GM23338 (cell line): ENCODE data around the gene F2. TPM values are rescaled to one million over a fixed set of nuclear protein-coding genes. Genes with fewer than 3 reads are reported as not detected.

ENCODE experiments used
- ATAC-seq: fragments of 200-7000 bp; cut with Tn5 transposase; 3 replicates; pipeline ENCODE4 v1.9.1; 2020
- DNase-seq: peaks from one replicate; pipeline ENCODE4 v3.0.0-alpha.2; 2015; ENCODE audit warnings: low spot score
- H2AFZ ChIP-seq: fragments of 200-600 bp; sonication (generic); 2 replicates; pipeline ENCODE4 v1.8.0; 2016; ENCODE audit warnings: antibody characterized with exemption, mild to moderate bottlenecking, moderate library complexity
- H3F3A ChIP-seq: fragments of 200-600 bp; sonication (generic); replicated peaks from 2 replicates; pipeline ENCODE4 v1.8.0; 2017; ENCODE audit warnings: antibody characterized with exemption, mixed run types, low read depth
- H3K27ac ChIP-seq: fragments of 200-600 bp; sonication (generic); 2 replicates; pipeline ENCODE4 v1.6.1; 2016; ENCODE audit warnings: low read depth
- H3K27me3 ChIP-seq: fragments of 200-600 bp; sonication (generic); 2 replicates; pipeline ENCODE4 v1.8.0; 2016; ENCODE audit warnings: mild to moderate bottlenecking, mixed run types, moderate library complexity; ENCODE audit not compliant: insufficient read depth
- H3K36me3 ChIP-seq: fragments of 200-600 bp; sonication (generic); 2 replicates; pipeline ENCODE4 v1.8.0; 2016; ENCODE audit warnings: mild to moderate bottlenecking; ENCODE audit not compliant: insufficient read depth
- H3K4me1 ChIP-seq: fragments of 200-600 bp; sonication (generic); 2 replicates; pipeline ENCODE4 v1.8.0; 2016; ENCODE audit warnings: mild to moderate bottlenecking, moderate library complexity; ENCODE audit not compliant: insufficient read depth
- H3K4me2 ChIP-seq: fragments of 200-600 bp; sonication (generic); 2 replicates; pipeline ENCODE4 v1.7.1; 2017; ENCODE audit warnings: mixed run types
- H3K4me3 ChIP-seq: fragments of 200-600 bp; sonication (generic); 2 replicates; pipeline ENCODE4 v1.6.1; 2016; ENCODE audit warnings: mixed run types
- H3K79me2 ChIP-seq: fragments of 200-600 bp; sonication (generic); replicated peaks from 2 replicates; pipeline ENCODE4 v1.8.0; 2017; ENCODE audit warnings: mild to moderate bottlenecking; ENCODE audit not compliant: insufficient read depth
- H3K9me2 ChIP-seq: fragments of 200-600 bp; sonication (generic); 2 replicates; pipeline ENCODE4 v1.8.0; 2017; ENCODE audit not compliant: insufficient read depth
- H4K20me1 ChIP-seq: fragments of 200-600 bp; sonication (generic); replicated peaks from 2 replicates; pipeline ENCODE4 v1.8.0; 2017; ENCODE audit warnings: mild to moderate bottlenecking; ENCODE audit not compliant: insufficient read depth
- H3K27ac Mint-ChIP-seq: 2 replicates; pipeline ENCODE4 v1.8.0; 2020; ENCODE audit warnings: inconsistent platforms, mild to moderate bottlenecking, moderate library complexity, mixed read lengths
- H3K27me3 Mint-ChIP-seq: 3 replicates; pipeline ENCODE4 v1.8.0; 2022; ENCODE audit warnings: low read depth, mild to moderate bottlenecking, moderate library complexity, mixed read lengths, inconsistent platforms; ENCODE audit not compliant: insufficient read depth, poor library complexity
- H3K36me3 Mint-ChIP-seq: 3 replicates; pipeline ENCODE4 v1.8.0; 2021; ENCODE audit warnings: low read depth, mild to moderate bottlenecking, inconsistent platforms, moderate library complexity, mixed read lengths
- H3K4me1 Mint-ChIP-seq: 3 replicates; pipeline ENCODE4 v1.8.0; 2020; ENCODE audit warnings: mild to moderate bottlenecking, inconsistent platforms, mixed read lengths
- H3K4me3 Mint-ChIP-seq: 3 replicates; pipeline ENCODE4 v1.8.0; 2021; ENCODE audit warnings: moderate library complexity, mild to moderate bottlenecking, inconsistent platforms, mixed read lengths
- H3K9me3 Mint-ChIP-seq: 3 replicates; pipeline ENCODE4 v1.8.0; 2020; ENCODE audit warnings: moderate library complexity, mild to moderate bottlenecking, inconsistent platforms, mixed read lengths
- CREB1 ChIP-seq: fragments of 250-450 bp; sonication (Bioruptor Pico); IDR thresholded peaks from 2 replicates; pipeline ENCODE4 v1.5.0; 2020; ENCODE audit warnings: low read depth, mild to moderate bottlenecking, moderate library complexity
- EZH2 ChIP-seq: fragments of 200-600 bp; sonication (generic); IDR thresholded peaks from one replicate; pipeline ENCODE4 v1.8.0; 2017; ENCODE audit warnings: antibody characterized with exemption, mild to moderate bottlenecking, low read depth; ENCODE audit not compliant: unreplicated experiment
- EZH2phosphoT487 ChIP-seq: fragments of 200-600 bp; sonication (generic); IDR thresholded peaks from one replicate; pipeline ENCODE4 v1.8.1; 2018; ENCODE audit warnings: antibody characterized with exemption; ENCODE audit not compliant: unreplicated experiment
- JUNB ChIP-seq: IDR thresholded peaks from one replicate; pipeline ENCODE4 v1.6.1; 2016; ENCODE audit warnings: antibody characterized with exemption; ENCODE audit not compliant: unreplicated experiment
- NANOG ChIP-seq: IDR thresholded peaks from 2 replicates; pipeline ENCODE4 v1.6.1; 2016; ENCODE audit warnings: antibody characterized with exemption, borderline replicate concordance
- STAT1 ChIP-seq: IDR thresholded peaks from one replicate; pipeline ENCODE4 v1.6.1; 2016; ENCODE audit warnings: antibody characterized with exemption; ENCODE audit not compliant: unreplicated experiment
- ZNF114 ChIP-seq: fragments of 250-450 bp; sonication (Bioruptor Pico); IDR thresholded peaks from 2 replicates; pipeline ENCODE4 v1.5.0; 2020; ENCODE audit warnings: mild to moderate bottlenecking, moderate library complexity
- ZNF331 ChIP-seq: fragments of 250-450 bp; sonication (Bioruptor Pico); IDR thresholded peaks from 2 replicates; pipeline ENCODE4 v1.5.0; 2020; ENCODE audit warnings: low read depth, mild to moderate bottlenecking, moderate library complexity
- polyA plus RNA-seq: library from polyadenylated mRNA; unstranded; fragments of >200 nt; fragmentation: Nextera tagmentation; extraction: Ambion mirVana; gene quantifications from 2 replicates; pipeline ENCODE4 v1.2.1, GENCODE V29; 2016
- total RNA-seq: library from RNA; depleted of rRNA; stranded (reverse); fragments of >200 nt; shearing (Covaris generic); gene quantifications from 2 replicates; pipeline ENCODE4 v1.2.3, GENCODE V29; 2014
- TF ChIP-seq, protein P1 (sequence below): IDR thresholded peaks from 2 replicates; pipeline ENCODE4 v1.6.1; 2016; ENCODE audit warnings: antibody characterized with exemption
- TF ChIP-seq, protein P2 (sequence below): fragments of 250-450 bp; sonication (Bioruptor Pico); IDR thresholded peaks from 2 replicates; pipeline ENCODE4 v1.5.0; 2020; ENCODE audit warnings: mild to moderate bottlenecking, moderate library complexity
- TF ChIP-seq, protein P3 (sequence below): IDR thresholded peaks from one replicate; pipeline ENCODE4 v1.6.1; 2018; ENCODE audit warnings: antibody characterized with exemption; ENCODE audit not compliant: unreplicated experiment
- TF ChIP-seq, protein P4 (sequence below), 2 experiments: fragments of 200-600 bp in 1 of 2; sonication (generic) in 1 of 2; conservative IDR thresholded peaks; 2 replicates each; pipeline versions ENCODE4 v1.5.1 to v1.6.1; 2016 to 2017; ENCODE audit warnings: antibody characterized with exemption in 2 of 2, low read depth in 2 of 2, mild to moderate bottlenecking in 2 of 2, moderate library complexity in 1 of 2

Gene F2
- total and polyA plus RNA-seq, 2 experiments from 2014 or later: 0.21 TPM; not detected in 1

DNA sequence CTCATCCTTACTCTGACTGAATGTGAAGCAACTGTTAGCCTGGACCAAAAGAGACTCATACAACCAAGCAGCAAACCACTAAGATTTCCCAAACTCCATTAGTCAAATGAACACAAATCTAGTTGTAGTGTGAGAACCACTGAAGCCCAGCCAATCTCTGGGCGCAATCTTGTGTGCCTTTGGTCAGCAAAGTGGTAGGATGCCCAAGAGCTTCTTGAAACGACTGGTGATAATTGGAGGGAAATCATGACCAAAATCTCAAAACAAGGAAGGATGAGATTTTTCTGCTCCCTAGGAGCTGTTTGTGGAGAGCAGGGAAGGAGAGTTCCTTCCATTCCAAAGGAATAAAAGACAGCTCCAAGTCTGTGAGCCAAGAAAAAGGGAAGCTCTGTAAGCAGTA, 24.0 kb downstream of the F2 start:
- no peak overlapping the region for H3K4me3 Mint-ChIP-seq
- H3K9me3 Mint-ChIP-seq: no peaks in the 10 kb centered on the region; the same call in 2 of the 3 replicates
- DNase-seq (no peak), ATAC-seq (no peak)
- peaks cover 7% of the 10 kb centered on the region for H3K27me3 Mint-ChIP-seq
- no peak overlapping the region for H2AFZ ChIP-seq
- peaks cover 7% of the 10 kb centered on the region; the same call in 2 of the 3 replicates for H3K4me1 Mint-ChIP-seq
- no peak overlapping the region for H3K27ac Mint-ChIP-seq
- H3K79me2 ChIP-seq: no peaks in the 10 kb centered on the region
- no peaks in the 10 kb centered on the region for H3K27me3 ChIP-seq
- H3K36me3 ChIP-seq: peaks cover 51% of the 10 kb centered on the region
- H3K4me1 ChIP-seq: no peaks in the 10 kb centered on the region
- no peak for TF ChIP-seq JUNB
- TF ChIP-seq, protein P1, sequence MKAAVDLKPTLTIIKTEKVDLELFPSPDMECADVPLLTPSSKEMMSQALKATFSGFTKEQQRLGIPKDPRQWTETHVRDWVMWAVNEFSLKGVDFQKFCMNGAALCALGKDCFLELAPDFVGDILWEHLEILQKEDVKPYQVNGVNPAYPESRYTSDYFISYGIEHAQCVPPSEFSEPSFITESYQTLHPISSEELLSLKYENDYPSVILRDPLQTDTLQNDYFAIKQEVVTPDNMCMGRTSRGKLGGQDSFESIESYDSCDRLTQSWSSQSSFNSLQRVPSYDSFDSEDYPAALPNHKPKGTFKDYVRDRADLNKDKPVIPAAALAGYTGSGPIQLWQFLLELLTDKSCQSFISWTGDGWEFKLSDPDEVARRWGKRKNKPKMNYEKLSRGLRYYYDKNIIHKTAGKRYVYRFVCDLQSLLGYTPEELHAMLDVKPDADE: no peak
- TF ChIP-seq ZNF331: no peak
- no peak for TF ChIP-seq EZH2phosphoT487
- no peak for TF ChIP-seq EZH2
- TF ChIP-seq STAT1: no peak
- TF ChIP-seq NANOG: no peak
- TF ChIP-seq, protein P2, sequence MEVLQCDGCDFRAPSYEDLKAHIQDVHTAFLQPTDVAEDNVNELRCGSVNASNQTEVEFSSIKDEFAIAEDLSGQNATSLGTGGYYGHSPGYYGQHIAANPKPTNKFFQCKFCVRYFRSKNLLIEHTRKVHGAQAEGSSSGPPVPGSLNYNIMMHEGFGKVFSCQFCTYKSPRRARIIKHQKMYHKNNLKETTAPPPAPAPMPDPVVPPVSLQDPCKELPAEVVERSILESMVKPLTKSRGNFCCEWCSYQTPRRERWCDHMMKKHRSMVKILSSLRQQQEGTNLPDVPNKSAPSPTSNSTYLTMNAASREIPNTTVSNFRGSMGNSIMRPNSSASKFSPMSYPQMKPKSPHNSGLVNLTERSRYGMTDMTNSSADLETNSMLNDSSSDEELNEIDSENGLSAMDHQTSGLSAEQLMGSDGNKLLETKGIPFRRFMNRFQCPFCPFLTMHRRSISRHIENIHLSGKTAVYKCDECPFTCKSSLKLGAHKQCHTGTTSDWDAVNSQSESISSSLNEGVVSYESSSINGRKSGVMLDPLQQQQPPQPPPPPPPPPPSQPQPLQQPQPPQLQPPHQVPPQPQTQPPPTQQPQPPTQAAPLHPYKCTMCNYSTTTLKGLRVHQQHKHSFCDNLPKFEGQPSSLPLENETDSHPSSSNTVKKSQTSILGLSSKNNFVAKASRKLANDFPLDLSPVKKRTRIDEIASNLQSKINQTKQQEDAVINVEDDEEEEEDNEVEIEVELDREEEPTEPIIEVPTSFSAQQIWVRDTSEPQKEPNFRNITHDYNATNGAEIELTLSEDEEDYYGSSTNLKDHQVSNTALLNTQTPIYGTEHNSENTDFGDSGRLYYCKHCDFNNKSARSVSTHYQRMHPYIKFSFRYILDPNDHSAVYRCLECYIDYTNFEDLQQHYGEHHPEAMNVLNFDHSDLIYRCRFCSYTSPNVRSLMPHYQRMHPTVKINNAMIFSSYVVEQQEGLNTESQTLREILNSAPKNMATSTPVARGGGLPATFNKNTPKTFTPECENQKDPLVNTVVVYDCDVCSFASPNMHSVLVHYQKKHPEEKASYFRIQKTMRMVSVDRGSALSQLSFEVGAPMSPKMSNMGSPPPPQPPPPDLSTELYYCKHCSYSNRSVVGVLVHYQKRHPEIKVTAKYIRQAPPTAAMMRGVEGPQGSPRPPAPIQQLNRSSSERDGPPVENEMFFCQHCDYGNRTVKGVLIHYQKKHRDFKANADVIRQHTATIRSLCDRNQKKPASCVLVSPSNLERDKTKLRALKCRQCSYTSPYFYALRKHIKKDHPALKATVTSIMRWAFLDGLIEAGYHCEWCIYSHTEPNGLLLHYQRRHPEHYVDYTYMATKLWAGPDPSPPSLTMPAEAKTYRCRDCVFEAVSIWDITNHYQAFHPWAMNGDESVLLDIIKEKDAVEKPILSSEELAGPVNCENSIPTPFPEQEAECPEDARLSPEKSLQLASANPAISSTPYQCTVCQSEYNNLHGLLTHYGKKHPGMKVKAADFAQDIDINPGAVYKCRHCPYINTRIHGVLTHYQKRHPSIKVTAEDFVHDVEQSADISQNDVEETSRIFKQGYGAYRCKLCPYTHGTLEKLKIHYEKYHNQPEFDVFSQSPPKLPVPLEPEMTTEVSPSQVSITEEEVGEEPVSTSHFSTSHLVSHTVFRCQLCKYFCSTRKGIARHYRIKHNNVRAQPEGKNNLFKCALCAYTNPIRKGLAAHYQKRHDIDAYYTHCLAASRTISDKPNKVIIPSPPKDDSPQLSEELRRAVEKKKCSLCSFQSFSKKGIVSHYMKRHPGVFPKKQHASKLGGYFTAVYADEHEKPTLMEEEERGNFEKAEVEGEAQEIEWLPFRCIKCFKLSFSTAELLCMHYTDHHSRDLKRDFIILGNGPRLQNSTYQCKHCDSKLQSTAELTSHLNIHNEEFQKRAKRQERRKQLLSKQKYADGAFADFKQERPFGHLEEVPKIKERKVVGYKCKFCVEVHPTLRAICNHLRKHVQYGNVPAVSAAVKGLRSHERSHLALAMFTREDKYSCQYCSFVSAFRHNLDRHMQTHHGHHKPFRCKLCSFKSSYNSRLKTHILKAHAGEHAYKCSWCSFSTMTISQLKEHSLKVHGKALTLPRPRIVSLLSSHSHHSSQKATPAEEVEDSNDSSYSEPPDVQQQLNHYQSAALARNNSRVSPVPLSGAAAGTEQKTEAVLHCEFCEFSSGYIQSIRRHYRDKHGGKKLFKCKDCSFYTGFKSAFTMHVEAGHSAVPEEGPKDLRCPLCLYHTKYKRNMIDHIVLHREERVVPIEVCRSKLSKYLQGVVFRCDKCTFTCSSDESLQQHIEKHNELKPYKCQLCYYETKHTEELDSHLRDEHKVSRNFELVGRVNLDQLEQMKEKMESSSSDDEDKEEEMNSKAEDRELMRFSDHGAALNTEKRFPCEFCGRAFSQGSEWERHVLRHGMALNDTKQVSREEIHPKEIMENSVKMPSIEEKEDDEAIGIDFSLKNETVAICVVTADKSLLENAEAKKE (CRISPR knock-in tag): no peak
- TF ChIP-seq CREB1 (CRISPR knock-in tag): no peak
- TF ChIP-seq, protein P3, sequence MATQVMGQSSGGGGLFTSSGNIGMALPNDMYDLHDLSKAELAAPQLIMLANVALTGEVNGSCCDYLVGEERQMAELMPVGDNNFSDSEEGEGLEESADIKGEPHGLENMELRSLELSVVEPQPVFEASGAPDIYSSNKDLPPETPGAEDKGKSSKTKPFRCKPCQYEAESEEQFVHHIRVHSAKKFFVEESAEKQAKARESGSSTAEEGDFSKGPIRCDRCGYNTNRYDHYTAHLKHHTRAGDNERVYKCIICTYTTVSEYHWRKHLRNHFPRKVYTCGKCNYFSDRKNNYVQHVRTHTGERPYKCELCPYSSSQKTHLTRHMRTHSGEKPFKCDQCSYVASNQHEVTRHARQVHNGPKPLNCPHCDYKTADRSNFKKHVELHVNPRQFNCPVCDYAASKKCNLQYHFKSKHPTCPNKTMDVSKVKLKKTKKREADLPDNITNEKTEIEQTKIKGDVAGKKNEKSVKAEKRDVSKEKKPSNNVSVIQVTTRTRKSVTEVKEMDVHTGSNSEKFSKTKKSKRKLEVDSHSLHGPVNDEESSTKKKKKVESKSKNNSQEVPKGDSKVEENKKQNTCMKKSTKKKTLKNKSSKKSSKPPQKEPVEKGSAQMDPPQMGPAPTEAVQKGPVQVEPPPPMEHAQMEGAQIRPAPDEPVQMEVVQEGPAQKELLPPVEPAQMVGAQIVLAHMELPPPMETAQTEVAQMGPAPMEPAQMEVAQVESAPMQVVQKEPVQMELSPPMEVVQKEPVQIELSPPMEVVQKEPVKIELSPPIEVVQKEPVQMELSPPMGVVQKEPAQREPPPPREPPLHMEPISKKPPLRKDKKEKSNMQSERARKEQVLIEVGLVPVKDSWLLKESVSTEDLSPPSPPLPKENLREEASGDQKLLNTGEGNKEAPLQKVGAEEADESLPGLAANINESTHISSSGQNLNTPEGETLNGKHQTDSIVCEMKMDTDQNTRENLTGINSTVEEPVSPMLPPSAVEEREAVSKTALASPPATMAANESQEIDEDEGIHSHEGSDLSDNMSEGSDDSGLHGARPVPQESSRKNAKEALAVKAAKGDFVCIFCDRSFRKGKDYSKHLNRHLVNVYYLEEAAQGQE: no peak
- TF ChIP-seq, protein P4, sequence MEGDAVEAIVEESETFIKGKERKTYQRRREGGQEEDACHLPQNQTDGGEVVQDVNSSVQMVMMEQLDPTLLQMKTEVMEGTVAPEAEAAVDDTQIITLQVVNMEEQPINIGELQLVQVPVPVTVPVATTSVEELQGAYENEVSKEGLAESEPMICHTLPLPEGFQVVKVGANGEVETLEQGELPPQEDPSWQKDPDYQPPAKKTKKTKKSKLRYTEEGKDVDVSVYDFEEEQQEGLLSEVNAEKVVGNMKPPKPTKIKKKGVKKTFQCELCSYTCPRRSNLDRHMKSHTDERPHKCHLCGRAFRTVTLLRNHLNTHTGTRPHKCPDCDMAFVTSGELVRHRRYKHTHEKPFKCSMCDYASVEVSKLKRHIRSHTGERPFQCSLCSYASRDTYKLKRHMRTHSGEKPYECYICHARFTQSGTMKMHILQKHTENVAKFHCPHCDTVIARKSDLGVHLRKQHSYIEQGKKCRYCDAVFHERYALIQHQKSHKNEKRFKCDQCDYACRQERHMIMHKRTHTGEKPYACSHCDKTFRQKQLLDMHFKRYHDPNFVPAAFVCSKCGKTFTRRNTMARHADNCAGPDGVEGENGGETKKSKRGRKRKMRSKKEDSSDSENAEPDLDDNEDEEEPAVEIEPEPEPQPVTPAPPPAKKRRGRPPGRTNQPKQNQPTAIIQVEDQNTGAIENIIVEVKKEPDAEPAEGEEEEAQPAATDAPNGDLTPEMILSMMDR (conservative IDR thresholded peaks at IDR 0.05; ENCODE audit: low read depth in 2 of 2): no peak
- no peak for TF ChIP-seq ZNF114 (CRISPR knock-in tag)
- H3K4me2 ChIP-seq: no peak overlapping the region
- H3K27ac ChIP-seq: no peak overlapping the region
- H3F3A ChIP-seq: peaks cover 13% of the 10 kb centered on the region; the same call in 1 of the 2 replicates
- H3K9me2 ChIP-seq: no peaks in the 10 kb centered on the region
- peaks cover 3% of the 10 kb centered on the region for H4K20me1 ChIP-seq
- H3K36me3 Mint-ChIP-seq: peaks cover 70% of the 10 kb centered on the region
- H3K4me3 ChIP-seq: no peak overlapping the region
